Fibroblast of skin of right quadriceps (primary cell): ENCODE measurements around the gene S1PR2.
"Not testable (repeated sequence)": the region's sequence is repeated elsewhere in the genome, so short reads cannot be mapped to it uniquely, and the experiment has no call there.

ENCODE experiments used
- DNase-seq: peaks from one replicate; pipeline ENCODE4 v3.0.0-alpha.2; 2013

Gene S1PR2

DNA sequence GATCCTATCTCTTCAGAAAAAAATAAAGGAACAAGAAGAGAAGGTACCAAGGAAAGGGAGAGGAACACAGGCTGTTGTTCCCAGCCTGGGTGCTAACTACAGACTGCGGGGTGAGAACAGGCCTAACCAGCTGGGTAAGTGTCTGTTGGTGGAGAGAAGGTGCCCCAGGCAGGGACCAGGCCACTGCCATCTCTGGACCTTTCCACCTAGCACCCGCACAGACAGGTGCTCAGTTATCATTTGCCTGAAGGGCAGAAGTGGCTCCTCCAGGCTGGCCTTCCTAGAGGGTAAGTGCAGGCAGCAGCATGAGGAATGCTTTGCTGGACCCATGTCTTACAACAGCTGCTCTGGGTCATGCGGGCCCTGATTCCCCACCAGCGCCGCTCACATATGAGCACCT, 46.5 kb downstream of the S1PR2 start:
- DNase-seq, result no peak

DNA sequence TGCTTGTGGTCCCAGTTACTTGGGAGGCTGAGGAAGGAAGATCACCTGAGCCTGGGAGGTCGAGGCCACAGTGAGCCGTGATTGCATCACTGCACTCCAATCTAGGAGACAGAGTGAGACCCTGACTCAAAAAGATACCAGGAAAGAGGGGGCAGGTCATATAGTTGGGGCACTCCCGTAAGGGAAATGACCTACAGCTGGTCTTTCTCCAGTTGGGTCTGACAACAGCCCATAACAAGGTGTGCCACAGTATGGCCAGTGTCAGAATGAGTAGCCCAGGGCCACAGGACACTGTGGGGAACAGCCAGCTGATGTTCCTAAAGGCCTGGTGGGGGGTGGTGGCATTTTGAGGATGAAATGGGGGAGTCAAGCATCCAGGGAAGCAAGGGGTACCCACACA, 47.2 kb downstream of the S1PR2 start:
- DNase-seq, result no peak

DNA sequence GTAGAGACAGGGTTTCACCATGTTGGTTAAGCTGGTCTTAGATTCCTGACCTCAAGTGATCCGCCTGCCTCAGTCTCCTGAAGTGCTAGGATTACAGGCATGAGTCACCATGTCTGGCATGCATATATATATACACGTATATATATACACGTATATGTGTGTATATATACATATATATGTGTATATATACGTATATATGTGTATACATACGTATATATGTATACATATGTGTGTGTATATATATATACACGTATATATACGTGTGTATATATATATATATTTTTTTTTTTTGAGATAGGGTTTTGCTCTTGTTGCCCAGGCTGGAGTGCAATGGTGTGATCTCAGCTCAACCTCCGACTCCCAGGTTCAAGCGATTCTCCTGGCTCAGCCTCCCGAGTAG, 48.3 kb downstream of the S1PR2 start:
- no peak for DNase-seq

DNA sequence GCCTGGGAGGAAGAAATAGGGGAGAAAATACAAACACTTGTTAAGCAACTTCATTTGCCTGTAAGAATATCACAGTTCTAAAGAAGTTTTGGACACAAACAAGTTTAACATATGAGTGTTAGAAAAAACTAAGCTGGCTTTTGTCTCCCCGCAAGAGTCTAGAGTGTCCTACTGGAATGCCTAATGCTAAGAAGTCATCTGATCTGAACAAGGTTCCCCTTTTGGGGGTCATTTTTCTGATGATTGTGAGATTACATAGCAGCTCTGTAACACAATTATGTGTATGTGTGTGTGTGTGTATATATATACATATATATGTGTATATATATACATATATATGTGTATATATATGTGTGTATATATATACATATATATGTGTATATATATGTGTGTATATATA, 49.1 kb downstream of the S1PR2 start:
- DNase-seq, result no peak

DNA sequence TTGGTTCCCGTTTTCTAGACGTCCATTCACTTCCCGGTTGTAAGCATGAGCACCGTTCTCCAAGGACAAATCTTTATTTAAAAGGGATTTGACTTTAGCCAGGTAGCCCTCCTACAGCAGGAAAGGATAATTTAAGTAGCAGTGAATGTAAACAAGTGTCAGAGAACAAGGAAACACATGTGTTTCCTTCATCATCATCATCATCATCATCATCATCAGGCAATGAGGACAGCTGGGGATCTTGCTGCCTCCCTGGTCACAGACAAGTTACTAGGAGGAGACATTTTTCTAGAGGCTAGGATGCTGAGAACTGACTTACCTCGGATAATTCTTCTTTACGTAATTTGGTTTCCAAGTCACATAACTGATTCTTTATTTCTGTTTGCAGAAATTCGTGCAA, 50.7 kb downstream of the S1PR2 start:
- DNase-seq, result no peak

DNA sequence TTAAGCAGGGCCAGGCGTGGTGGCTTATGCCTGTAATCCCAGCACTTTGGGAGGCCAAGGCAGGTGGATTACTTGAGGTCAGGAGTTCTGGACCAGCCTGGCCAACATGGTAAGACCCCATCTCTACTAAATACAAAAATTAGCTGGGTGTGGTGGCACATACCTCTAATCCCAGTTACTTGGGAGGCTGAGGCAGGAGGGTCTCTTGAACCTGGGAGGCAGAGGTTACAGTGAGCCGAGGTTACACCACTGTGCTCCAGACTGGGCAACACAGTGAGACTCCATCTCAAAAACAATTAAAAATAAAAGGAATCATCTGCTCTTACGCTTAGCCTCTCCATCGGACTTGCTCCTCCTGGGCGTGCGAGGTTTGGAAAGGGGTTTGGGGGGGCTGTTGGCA, 51.1 kb downstream of the S1PR2 start:
- DNase-seq, result not testable (repeated sequence)

DNA sequence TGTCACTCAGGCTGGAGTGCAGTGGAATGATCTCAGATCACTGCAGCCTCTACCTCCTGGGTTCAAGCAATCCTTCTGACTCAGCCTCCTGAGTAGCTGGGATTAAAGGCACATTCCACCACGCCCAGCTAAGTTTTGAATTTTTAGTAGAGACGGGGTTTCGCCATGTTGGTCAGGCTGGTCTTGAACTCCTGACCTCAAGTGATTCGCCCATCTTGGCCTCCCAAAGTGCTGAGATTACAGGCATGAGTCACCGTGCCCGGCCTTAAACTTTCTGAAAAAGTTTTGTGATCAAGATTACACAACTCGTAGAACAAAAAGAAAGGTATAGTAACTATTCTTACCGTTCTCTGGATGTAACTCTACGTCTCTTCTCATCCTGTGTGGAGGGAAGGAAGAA, 57.6 kb downstream of the S1PR2 start:
- peak; percentile 33 for DNase-seq
